Measurements from ENCODE around the gene SDK1. TPM values are rescaled to one million over a fixed set of nuclear protein-coding genes. Genes with fewer than 3 reads are reported as not detected.
"Not testable (repeated sequence)": the region's sequence is repeated elsewhere in the genome, so short reads cannot be mapped to it uniquely, and the experiment has no call there.

Gene SDK1
- polyA plus RNA-seq, 12 donors = 1.7 to 5.8 (median 2.8) TPM; not detected in 1

- DNase-seq = no peak
Measured at GRCh38 chr7:3668743-3669142, 367.7 kb downstream of the SDK1 start.

- DNase-seq = no peak
Measured at GRCh38 chr7:3670898-3671297, 369.8 kb downstream of the SDK1 start.

GRCh38 chr7:3673524-3673923 is 372.5 kb downstream of the SDK1 start:
- DNase-seq = no peak

GRCh38 chr7:3678314-3678810 is 377.3 kb downstream of the SDK1 start:
- DNase-seq = no peak

GRCh38 chr7:3682028-3682710 is 381.1 kb downstream of the SDK1 start:
- peak; percentile 6 for DNase-seq

- DNase-seq = no peak
Measured at GRCh38 chr7:3683546-3684539, 382.8 kb downstream of the SDK1 start.

- DNase-seq = no peak
Measured at GRCh38 chr7:3688071-3688470, 387.0 kb downstream of the SDK1 start.

GRCh38 chr7:3688842-3689241 is 387.8 kb downstream of the SDK1 start:
- DNase-seq = no peak

GRCh38 chr7:3691478-3692158 is 390.6 kb downstream of the SDK1 start:
- DNase-seq = no peak

GRCh38 chr7:3695602-3696001 is 394.6 kb downstream of the SDK1 start:
- DNase-seq = no peak

GRCh38 chr7:3696113-3696512 is 395.1 kb downstream of the SDK1 start:
- DNase-seq = no peak

GRCh38 chr7:3697472-3697871 is 396.4 kb downstream of the SDK1 start:
- no peak for DNase-seq

- no peak for DNase-seq
Measured at GRCh38 chr7:3705258-3705657, 404.2 kb downstream of the SDK1 start.

- DNase-seq = not testable (repeated sequence)
Measured at GRCh38 chr7:3706091-3706490, 405.0 kb downstream of the SDK1 start.

GRCh38 chr7:3710122-3710521 is 409.1 kb downstream of the SDK1 start:
- no peak for DNase-seq

- no peak for DNase-seq
Measured at GRCh38 chr7:3710531-3710930, 409.5 kb downstream of the SDK1 start.

- no peak for DNase-seq
Measured at GRCh38 chr7:3712841-3713240, 411.8 kb downstream of the SDK1 start.

GRCh38 chr7:3721422-3721821 is 420.4 kb downstream of the SDK1 start:
- no peak for DNase-seq

- no peak for DNase-seq
Measured at GRCh38 chr7:3722396-3722922, 421.4 kb downstream of the SDK1 start.

GRCh38 chr7:3725155-3726059 is 424.4 kb downstream of the SDK1 start:
- DNase-seq = no peak

- peak; percentile 79 for DNase-seq
Measured at GRCh38 chr7:3730276-3730675, 429.2 kb downstream of the SDK1 start.

Data from muscle of arm (tissue), 12 donors.